Non-pigmented ciliary epithelial cell (primary cell): ENCODE results near the gene GABRG1.

Experiments
- DNase-seq: peaks from one replicate; pipeline ENCODE4 v3.0.0-alpha.2; 2010; ENCODE audit warnings: low read depth

Gene GABRG1

DNA sequence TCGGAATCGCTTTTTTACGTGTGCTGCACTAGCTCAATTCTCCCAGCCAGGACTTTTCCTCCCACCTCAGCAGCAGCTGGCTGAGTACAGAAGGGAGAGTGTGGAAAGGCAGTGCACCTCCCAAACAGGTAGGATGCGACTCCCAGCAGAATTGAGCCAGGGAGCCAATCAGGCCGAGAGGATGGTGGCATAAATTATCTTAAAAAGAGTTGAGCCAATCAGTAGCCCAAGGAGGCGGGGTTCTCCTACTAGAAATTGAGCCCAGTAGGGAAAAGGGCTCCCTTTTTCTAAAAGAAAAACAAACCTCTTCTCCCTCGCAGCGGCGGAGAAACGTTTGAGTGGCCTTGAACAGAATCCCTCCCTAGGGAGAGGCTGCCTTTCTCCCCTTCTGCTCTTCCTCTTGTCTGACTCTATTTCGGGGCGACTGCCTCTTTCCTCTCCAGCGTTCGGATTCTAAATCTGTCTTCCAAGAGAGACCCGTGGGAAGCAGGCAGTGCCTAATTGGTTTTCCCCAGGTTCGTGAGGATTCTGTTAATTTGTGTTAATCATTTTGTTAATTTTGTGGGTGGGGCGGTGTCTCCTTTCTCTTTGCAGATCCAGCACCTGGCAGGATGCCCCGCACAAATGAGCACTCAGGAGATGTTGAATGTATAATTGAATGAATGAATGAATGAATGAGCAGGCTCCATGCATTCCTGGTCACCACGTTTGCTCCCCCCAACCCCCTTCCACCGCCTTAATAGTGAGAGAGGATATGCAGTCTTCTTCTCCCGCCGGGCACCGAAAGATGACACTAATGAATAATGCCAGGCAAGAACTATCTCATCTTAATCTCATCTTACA is at the start of gene GABRG1:
TSS of gene GABRG1 (minus strand) at position 142 of the 843 bp plus-strand sequence. CDS start at position 1, 141 bp downstream.
- DNase-seq, result no peak

DNA sequence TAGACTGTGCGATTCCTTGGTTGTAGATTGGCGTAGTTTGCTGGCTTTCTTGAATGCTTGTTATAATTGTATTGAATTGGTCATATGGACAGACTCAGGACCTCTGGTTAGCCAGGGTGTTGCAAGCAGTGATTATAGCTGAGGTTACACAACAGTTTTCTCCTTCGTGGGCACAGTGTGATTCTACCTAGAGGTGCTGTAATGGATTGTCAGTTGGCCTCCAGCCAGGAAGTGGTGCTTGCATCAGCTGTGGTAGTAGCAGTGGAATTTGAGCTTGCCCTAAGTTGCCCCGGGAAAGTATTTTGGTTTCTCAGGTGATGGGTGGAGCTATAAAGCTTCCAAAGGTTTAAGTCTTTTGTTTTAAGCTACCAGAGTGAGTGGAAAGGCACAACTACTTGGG is 23.1 kb upstream of the GABRG1 start:
- DNase-seq, result no peak

DNA sequence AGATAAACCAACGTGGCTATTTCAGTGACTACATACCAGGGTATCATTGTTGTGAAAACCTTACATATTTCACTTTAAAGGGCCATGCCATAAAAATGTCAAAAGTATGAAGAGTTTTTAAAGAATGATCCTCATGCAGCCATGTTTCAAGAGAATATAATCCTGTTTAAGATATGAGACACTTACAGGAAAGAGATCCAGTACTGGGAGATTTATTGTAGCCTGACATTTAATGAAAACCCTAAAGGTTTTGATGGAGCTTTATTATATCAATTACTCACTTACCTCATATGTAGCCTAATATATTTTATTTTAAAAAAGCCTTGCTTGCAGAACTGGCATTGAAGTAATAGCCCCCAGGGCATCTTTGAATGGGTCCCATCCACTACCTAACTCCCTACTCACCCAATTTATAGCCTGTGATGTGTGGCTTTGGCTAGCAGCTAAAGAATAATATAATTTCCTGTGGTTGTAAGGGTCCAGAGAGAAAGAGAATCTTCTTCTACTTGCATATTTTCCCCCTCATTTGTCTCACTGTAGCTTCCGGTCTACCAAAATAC is 7.7 kb upstream of the GABRG1 start:
- DNase-seq, result no peak

DNA sequence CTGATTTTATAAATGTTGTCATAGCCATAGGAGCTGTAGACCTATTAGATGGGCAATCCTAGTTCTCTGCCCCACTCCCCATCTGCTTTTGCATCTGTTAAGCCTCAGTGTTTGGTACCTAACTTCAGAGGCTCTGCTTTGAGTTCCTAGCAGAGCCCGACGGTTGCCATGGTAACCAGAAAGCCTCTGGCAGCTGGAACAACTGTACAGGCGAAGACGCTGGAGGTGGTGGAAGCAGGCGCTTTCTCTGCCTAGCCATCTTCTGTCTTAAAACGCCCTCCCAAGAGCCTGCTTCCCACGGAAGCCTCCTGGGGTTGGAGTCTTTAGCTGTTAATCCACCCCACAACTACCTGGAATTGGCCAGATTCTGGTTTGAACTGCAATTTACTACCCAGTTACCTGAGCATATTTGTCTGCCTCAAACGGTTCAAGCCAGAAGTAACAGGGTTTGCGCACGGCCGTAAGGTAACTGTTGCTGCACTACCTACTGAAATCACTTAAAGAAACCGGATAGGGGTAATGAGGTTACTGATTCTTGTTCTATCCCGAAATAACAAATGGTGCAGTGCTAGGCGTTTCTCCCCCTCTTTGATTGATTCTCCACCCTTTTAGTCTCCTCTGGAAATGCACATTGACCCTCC is 1.0 kb upstream of the GABRG1 start:
- DNase-seq, result no peak

DNA sequence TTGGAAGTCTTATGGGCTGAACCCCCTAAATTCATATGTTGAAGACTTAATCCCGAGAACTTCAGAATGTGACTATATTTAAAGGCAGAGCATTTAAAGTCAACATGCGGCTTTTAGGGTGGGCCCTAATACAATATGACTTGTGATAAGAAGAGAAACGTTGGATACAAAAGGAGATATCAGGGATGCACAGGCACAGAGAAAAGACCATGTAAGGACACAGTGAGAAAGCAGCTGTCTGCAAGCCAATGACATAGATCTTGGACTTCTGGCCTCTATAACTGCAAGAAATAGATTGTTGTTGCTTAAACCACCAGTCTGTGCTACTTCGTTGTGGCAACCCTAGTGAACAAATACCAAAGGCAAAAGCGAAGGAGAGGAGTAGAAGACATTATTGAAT is 42.2 kb downstream of the GABRG1 start:
- no peak for DNase-seq

GRCh38 chr4:46081248-46081647 is 42.6 kb downstream of the GABRG1 start:
- DNase-seq, result no peak

DNA sequence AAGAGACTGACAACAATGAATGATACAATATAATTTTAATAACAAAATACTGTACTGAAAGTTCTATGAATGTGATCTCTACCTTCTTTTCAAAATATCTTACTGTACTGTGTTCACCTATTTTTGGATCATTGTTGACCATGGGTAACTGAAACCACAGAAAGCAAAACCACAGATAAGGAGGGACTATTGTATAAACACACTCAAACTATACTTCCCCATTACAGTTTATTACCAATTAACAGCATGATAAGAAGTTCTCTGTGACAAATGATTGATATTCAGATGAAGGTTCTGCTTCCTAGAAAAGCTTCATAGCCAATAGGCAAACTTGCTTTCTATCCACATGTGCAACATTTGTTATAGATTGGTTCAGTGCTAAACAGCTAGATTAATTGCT is 50.1 kb downstream of the GABRG1 start:
- no peak for DNase-seq

GRCh38 chr4:46051392-46051791 is 72.5 kb downstream of the GABRG1 start:
- DNase-seq, result no peak

DNA sequence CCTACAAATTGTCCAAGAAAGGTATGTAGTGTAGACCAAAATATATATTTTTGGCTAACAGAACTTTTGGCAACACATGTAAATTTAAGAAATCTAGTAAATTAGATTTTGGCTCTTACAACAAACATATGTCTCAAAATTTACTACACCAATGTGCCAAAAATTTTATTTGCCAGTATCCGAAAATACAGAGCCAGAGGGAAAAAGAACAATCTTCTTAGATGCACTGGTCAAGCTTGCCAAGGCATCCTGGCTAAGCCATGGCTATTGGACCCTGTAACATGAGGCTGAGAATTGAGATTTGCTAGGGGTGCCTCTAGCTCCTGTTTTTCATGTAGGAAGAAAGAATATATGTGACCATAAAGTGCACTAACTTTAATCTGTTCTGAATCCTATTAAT is 91.8 kb downstream of the GABRG1 start:
- DNase-seq, result no peak

DNA sequence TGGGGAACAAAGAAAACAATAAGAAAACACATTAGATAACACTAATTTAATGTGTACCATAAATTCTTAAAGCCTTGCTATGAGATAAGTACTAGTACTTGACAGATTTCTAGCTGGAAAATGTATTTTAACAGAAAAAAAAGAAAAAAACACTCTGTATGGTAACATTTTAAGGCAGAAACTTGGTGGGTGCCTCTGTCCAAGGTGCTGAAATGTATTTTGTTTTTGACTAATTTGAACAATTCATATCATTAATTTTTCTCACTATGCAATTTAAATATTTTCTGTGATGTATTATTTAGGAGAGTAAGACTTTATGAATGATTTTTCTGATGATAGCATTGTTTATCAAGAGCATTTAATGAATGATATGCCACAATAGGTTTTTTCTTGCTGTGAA is 107.5 kb downstream of the GABRG1 start:
- no peak for DNase-seq

DNA sequence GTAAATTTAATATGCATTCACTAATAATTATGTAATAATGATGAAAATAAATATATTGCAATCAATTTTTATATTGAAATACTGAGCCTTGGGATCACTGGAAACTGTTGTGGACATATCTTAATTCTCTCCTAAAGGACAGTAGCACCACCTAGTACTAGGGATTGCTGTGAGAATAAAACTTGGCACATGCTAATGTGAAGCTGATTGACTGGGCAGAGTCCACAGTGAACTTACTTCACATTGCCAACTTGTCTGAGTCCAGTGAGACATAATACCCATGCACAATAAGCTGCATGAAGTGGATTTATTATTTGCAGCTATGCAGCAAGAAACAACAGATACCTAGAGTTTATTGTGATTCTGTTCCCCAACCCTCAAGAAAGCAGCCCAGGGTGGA is 131.1 kb downstream of the GABRG1 start:
- DNase-seq, result no peak

DNA sequence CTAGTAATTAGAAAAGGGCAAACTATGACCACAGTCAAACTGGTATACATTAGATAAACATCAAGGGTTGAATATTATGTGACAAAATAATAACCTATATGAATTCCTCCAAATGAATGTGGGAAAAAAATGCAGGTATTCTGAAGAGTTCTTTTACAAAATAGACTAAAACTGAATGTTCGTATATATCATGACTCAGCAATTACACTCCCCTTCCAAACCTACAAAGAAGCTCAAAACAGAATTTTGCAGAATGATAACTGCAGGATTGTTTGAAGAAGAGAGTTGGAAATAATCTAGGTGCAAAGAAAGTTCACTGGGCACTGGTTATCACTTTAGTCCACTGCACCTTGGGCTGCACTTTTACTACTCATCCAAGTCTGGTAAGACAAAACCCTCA is 134.1 kb downstream of the GABRG1 start:
- DNase-seq, result no peak

- DNase-seq, result no peak
These were observed 136.0 kb downstream of the GABRG1 start for GRCh38 chr4:45987858-45988257.
